ENCODE data around the gene PITPNC1.
A peak's percentile ranks its signal among the peaks of the same experiment; 100 is the strongest.

The PITPNC1 gene

GRCh38 chr17:67657596-67657995 is 280.5 kb downstream of the PITPNC1 start:
- no peak for TF ChIP-seq CTCF (IDR thresholded peaks at IDR 0.05; ENCODE audit: insufficient read depth, low read depth, low read length, missing control alignments)
- DNase-seq (ENCODE audit: low read depth) = no peak
- H3K4me3 ChIP-seq (ENCODE audit: low read depth, low read length) = no peak overlapping the region

GRCh38 chr17:67658265-67658664 is 281.2 kb downstream of the PITPNC1 start:
- no peak for TF ChIP-seq CTCF (IDR thresholded peaks at IDR 0.05; ENCODE audit: insufficient read depth, low read depth, low read length, missing control alignments)
- DNase-seq (ENCODE audit: low read depth) = peak; percentile 52

GRCh38 chr17:67659028-67659427 is 281.9 kb downstream of the PITPNC1 start:
- peak; percentile 56 for DNase-seq (ENCODE audit: low read depth)
- TF ChIP-seq CTCF (IDR thresholded peaks at IDR 0.05; ENCODE audit: insufficient read depth, low read depth, low read length, missing control alignments) = no peak
- no peak overlapping the region for H3K4me3 ChIP-seq (ENCODE audit: low read depth, low read length)

More at GRCh38 chr17:67658265-67658664, 281.2 kb downstream of the PITPNC1 start:
- no peak overlapping the region for H3K4me3 ChIP-seq (ENCODE audit: low read depth, low read length)

GRCh38 chr17:67662712-67663111 is 285.6 kb downstream of the PITPNC1 start:
- H3K4me3 ChIP-seq (ENCODE audit: low read depth, low read length) = no peak overlapping the region
- no peak for TF ChIP-seq CTCF (IDR thresholded peaks at IDR 0.05; ENCODE audit: insufficient read depth, low read depth, low read length, missing control alignments)
- DNase-seq (ENCODE audit: low read depth) = no peak

DNA sequence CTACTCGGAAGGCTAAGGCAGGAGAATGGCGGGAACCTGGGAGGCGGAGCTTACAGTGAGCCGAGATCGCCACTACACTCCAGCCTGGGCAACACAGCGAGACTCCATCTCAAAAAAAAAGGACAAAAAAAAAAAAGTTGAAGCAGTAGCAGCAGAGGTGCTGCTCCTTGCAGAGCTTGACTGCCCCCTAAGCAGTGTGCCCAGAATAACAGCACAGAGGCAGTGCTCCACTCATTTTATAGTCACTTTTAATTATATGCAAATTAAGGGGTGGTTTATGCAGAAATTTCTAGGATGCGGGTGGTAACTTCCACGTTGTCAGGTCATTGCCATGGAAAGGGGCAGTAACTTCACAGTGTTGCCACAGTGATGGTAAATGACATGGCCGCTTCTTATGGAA is 286.4 kb downstream of the PITPNC1 start:
- H3K4me3 ChIP-seq (ENCODE audit: low read depth, low read length) = no peak overlapping the region
- no peak for DNase-seq (ENCODE audit: low read depth)
- no peak for TF ChIP-seq CTCF (IDR thresholded peaks at IDR 0.05; ENCODE audit: insufficient read depth, low read depth, low read length, missing control alignments)

DNA sequence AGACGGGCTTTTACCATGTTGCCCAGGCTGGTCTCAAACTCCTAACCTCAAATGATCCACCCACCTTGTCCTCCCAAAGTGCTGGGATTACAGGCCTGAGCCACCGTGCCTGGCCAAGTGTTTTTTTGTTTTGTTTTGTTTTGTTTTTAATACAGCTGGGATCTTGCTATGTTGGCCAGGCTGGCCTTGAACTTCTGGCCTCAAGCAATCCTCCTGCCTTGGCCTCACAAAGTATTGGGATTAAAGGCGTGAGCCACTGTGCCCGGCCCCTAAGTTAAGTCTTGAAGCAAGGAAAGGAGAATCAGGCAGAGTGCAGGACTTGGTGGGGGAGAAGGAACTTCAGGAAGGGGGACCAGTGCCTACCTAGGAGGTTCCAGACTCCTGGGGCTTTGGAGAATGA is 288.9 kb downstream of the PITPNC1 start:
- DNase-seq (ENCODE audit: low read depth) = no peak
- TF ChIP-seq CTCF (IDR thresholded peaks at IDR 0.05; ENCODE audit: insufficient read depth, low read depth, low read length, missing control alignments) = no peak
- no peak overlapping the region for H3K4me3 ChIP-seq (ENCODE audit: low read depth, low read length)

DNA sequence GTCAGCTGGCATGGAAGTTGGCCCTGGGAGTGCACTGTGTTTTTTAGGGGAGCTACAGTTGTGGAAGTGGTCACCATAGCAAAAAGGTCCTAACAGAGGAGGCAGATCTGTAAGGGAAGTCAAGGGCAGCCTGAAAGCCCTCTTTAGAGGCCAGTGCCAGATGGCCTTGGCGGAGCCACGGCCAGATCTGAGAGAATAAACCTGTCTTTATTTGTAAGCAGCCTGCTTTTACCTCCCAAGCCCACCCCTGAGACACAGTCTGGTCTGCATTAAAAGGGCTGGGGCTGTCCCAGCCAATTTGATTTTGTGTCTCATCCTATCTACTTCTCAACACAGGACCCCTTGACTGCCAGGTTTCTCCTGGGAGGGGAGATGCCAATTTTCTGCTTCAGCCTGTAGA is 289.6 kb downstream of the PITPNC1 start:
- no peak for TF ChIP-seq CTCF (IDR thresholded peaks at IDR 0.05; ENCODE audit: insufficient read depth, low read depth, low read length, missing control alignments)
- no peak for DNase-seq (ENCODE audit: low read depth)
- H3K4me3 ChIP-seq (ENCODE audit: low read depth, low read length) = no peak overlapping the region
